ENCODE measurements around the gene HMCN2. TPM values are rescaled to one million over a fixed set of nuclear protein-coding genes. Genes with fewer than 3 reads are reported as not detected.

The HMCN2 gene
- total RNA-seq, 2 donors from 2014 or later, result 1.3 to 7.3 TPM

- no peak for TF ChIP-seq CTCF (IDR thresholded peaks at IDR 0.05)
- no peaks in the 10 kb centered on the region for H3K36me3 ChIP-seq
- H3K4me3 ChIP-seq, result no peak overlapping the region
- H3K4me1 ChIP-seq, result no peaks in the 10 kb centered on the region
- H3K27me3 ChIP-seq, result no peaks in the 10 kb centered on the region
- H3K9me3 ChIP-seq, result no peaks in the 10 kb centered on the region
- H3K27ac ChIP-seq, result no peak overlapping the region
- no peak for DNase-seq (ENCODE audit: low spot score)
Measured at GRCh38 chr9:130378875-130379648, 113.5 kb downstream of the HMCN2 start.

GRCh38 chr9:130379649-130379970 is 114.0 kb downstream of the HMCN2 start:
- H3K36me3 ChIP-seq, result no peaks in the 10 kb centered on the region
- no peaks in the 10 kb centered on the region for H3K9me3 ChIP-seq
- H3K27me3 ChIP-seq, result no peaks in the 10 kb centered on the region

GRCh38 chr9:130380920-130381469 is 115.4 kb downstream of the HMCN2 start:
- H3K27me3 ChIP-seq, result no peaks in the 10 kb centered on the region
- H3K27ac ChIP-seq, result no peak overlapping the region
- H3K36me3 ChIP-seq, result no peaks in the 10 kb centered on the region
- TF ChIP-seq CTCF (IDR thresholded peaks at IDR 0.05), result no peak
- no peak overlapping the region for H3K4me3 ChIP-seq
- no peak for DNase-seq (ENCODE audit: low spot score)
- H3K4me1 ChIP-seq, result no peaks in the 10 kb centered on the region
- no peaks in the 10 kb centered on the region for H3K9me3 ChIP-seq

More at GRCh38 chr9:130379649-130379970, 114.0 kb downstream of the HMCN2 start:
- Histone ChIP-seq H3K4me1 (no peaks in the 10 kb centered on the region), H3K4me3 (no peak overlapping the region), H3K27ac (no peak overlapping the region)
- TF ChIP-seq CTCF (IDR thresholded peaks at IDR 0.05), result no peak
- no peak for DNase-seq (ENCODE audit: low spot score)

GRCh38 chr9:130381660-130382059 is 116.1 kb downstream of the HMCN2 start:
- H3K36me3 ChIP-seq, result no peaks in the 10 kb centered on the region
- TF ChIP-seq CTCF (IDR thresholded peaks at IDR 0.05), result no peak

GRCh38 chr9:130382096-130382495 is 116.5 kb downstream of the HMCN2 start:
- no peaks in the 10 kb centered on the region for H3K27me3 ChIP-seq
- no peak for DNase-seq (ENCODE audit: low spot score)
- no peak overlapping the region for H3K4me3 ChIP-seq
- H3K9me3 ChIP-seq, result no peaks in the 10 kb centered on the region
- H3K27ac ChIP-seq, result no peak overlapping the region
- no peak for TF ChIP-seq CTCF (IDR thresholded peaks at IDR 0.05)
- no peaks in the 10 kb centered on the region for H3K4me1 ChIP-seq
- H3K36me3 ChIP-seq, result no peaks in the 10 kb centered on the region

More at GRCh38 chr9:130381660-130382059, 116.1 kb downstream of the HMCN2 start:
- no peaks in the 10 kb centered on the region for H3K4me1 ChIP-seq
- no peaks in the 10 kb centered on the region for H3K9me3 ChIP-seq
- no peak overlapping the region for H3K27ac ChIP-seq
- no peaks in the 10 kb centered on the region for H3K27me3 ChIP-seq
- no peak overlapping the region for H3K4me3 ChIP-seq
- no peak for DNase-seq (ENCODE audit: low spot score)

All from right atrium auricular region (tissue), 2 donors.